CD14-positive monocyte (primary cell): ENCODE data around the gene POU1F1. TPM values are rescaled to one million over a fixed set of nuclear protein-coding genes. Genes with fewer than 3 reads are reported as not detected.

Source experiments
- DNase-seq, 3 donors: peaks; one replicate each; pipeline ENCODE4 v3.0.0-alpha.2; 2011 to 2022
- H2AFZ ChIP-seq: 2 replicates; pipeline ENCODE4 v1.6.0; 2012; ENCODE audit warnings: mild to moderate bottlenecking, low read depth, low read length, inconsistent platforms; ENCODE audit not compliant: insufficient read depth, poor library complexity, severe bottlenecking
- H3K27ac ChIP-seq, 2 donors: 1 replicate in 1 of 2; 2 replicates in 1 of 2; pipeline ENCODE4 v1.5.1; 2012 to 2013; ENCODE audit warnings: low read length in 2 of 2, control low read depth in 1 of 2, inconsistent platforms in 1 of 2, low read depth in 1 of 2, mild to moderate bottlenecking in 1 of 2
- H3K27me3 ChIP-seq, 2 donors: one replicate each; pipeline versions ENCODE4 v1.6.0 to v1.6.1; 2011 to 2013; ENCODE audit warnings: low read length in 2 of 2; ENCODE audit not compliant: control insufficient read depth in 2 of 2, insufficient read depth in 2 of 2
- H3K36me3 ChIP-seq, 2 donors: replicated peaks in 1 of 2; 1 replicate in 1 of 2; 2 replicates in 1 of 2; pipeline versions ENCODE4 v1.5.1 to v1.6.1; 2012 to 2013; ENCODE audit warnings: low read length in 2 of 2, control low read depth in 1 of 2, inconsistent platforms in 1 of 2, mild to moderate bottlenecking in 1 of 2; ENCODE audit not compliant: insufficient read depth in 2 of 2, control insufficient read depth in 1 of 2
- H3K4me1 ChIP-seq, 2 donors: 1 replicate in 1 of 2; 2 replicates in 1 of 2; pipeline versions ENCODE4 v1.5.1 to v1.6.1; 2012 to 2013; ENCODE audit warnings: low read length in 2 of 2, control low read depth in 1 of 2, inconsistent platforms in 1 of 2, mild to moderate bottlenecking in 1 of 2, moderate library complexity in 1 of 2; ENCODE audit not compliant: insufficient read depth in 2 of 2, control insufficient read depth in 1 of 2
- H3K4me2 ChIP-seq: replicated peaks from 2 replicates; pipeline ENCODE3; 2012; ENCODE audit warnings: low read length, moderate library complexity, mild to moderate bottlenecking; ENCODE audit not compliant: poor library complexity, severe bottlenecking; ENCODE audit errors: extremely low read depth
- H3K4me3 ChIP-seq, 3 experiments: fragments of 200-600 bp in 1 of 3; sonication (generic) in 1 of 3; replicated peaks in 1 of 3; 1 replicate in 2 of 3; 2 replicates in 1 of 3; pipeline ENCODE4 v1.5.1; 2011 to 2013; ENCODE audit warnings: low read length in 3 of 3, mild to moderate bottlenecking in 3 of 3, control low read depth in 2 of 3, low read depth in 2 of 3, inconsistent platforms in 1 of 3, moderate library complexity in 1 of 3
- H3K79me2 ChIP-seq: 2 replicates; pipeline ENCODE4 v1.6.0; 2012; ENCODE audit warnings: mild to moderate bottlenecking, control low read depth, inconsistent platforms, low read length, moderate library complexity; ENCODE audit not compliant: insufficient read depth
- H3K9ac ChIP-seq: 2 replicates; pipeline ENCODE4 v1.6.0; 2017; ENCODE audit warnings: low read length, mild to moderate bottlenecking; ENCODE audit not compliant: insufficient read depth, poor library complexity, severe bottlenecking
- H3K9me3 ChIP-seq, 2 donors: replicated peaks in 1 of 2; 1 replicate in 1 of 2; 2 replicates in 1 of 2; pipeline versions ENCODE4 v1.5.1 to v1.6.1; 2012 to 2013; ENCODE audit warnings: low read length in 2 of 2, control low read depth in 1 of 2; ENCODE audit not compliant: control insufficient read depth in 1 of 2, insufficient read depth in 1 of 2
- H4K20me1 ChIP-seq: 2 replicates; pipeline ENCODE4 v1.6.0; 2012; ENCODE audit warnings: mild to moderate bottlenecking, low read length, control low read depth, moderate library complexity; ENCODE audit not compliant: insufficient read depth
- H3K27ac Mint-ChIP-seq, 7 donors: one replicate each; pipeline ENCODE4 v1.8.0; 2020; ENCODE audit warnings: mild to moderate bottlenecking in 7 of 7, mixed read lengths in 7 of 7, moderate library complexity in 6 of 7, inconsistent platforms in 2 of 7
- H3K27me3 Mint-ChIP-seq, 3 donors: one replicate each; pipeline ENCODE4 v1.8.0; 2021 to 2022; ENCODE audit warnings: low read depth in 3 of 3, mild to moderate bottlenecking in 3 of 3, mixed read lengths in 3 of 3, moderate library complexity in 3 of 3, inconsistent platforms in 1 of 3
- H3K36me3 Mint-ChIP-seq, 2 donors: one replicate each; pipeline ENCODE4 v1.8.0; 2020; ENCODE audit warnings: mixed read lengths in 2 of 2, inconsistent platforms in 1 of 2, mild to moderate bottlenecking in 1 of 2
- H3K4me1 Mint-ChIP-seq: one replicate; pipeline ENCODE4 v1.8.0; 2020; ENCODE audit warnings: mild to moderate bottlenecking, mixed read lengths
- H3K4me3 Mint-ChIP-seq, 2 donors: one replicate each; pipeline ENCODE4 v1.8.0; 2020; ENCODE audit warnings: mild to moderate bottlenecking in 2 of 2, mixed read lengths in 2 of 2, moderate library complexity in 1 of 2
- H3K9me3 Mint-ChIP-seq, 7 donors: one replicate each; pipeline ENCODE4 v1.8.0; 2020 to 2022; ENCODE audit warnings: mixed read lengths in 7 of 7, mild to moderate bottlenecking in 6 of 7, moderate library complexity in 6 of 7, inconsistent platforms in 2 of 7
- WGBS: methylation state at CpG from one replicate; pipeline ENCODE4 v1.1.5; 2013; ENCODE audit warnings: missing lambda C conversion rate; ENCODE audit not compliant: insufficient coverage; 5-methylcytosine and 5-hydroxymethylcytosine counted together
- intact Hi-C, 2 donors: fragments of 100-400 bp; cut with micrococcal nuclease; formaldehyde crosslinking; loops; one replicate each; pipeline versions ENCODE4 v1.15.0 to v1.15.1; 2023
- polyA plus RNA-seq, 3 donors: library from polyadenylated mRNA; depleted of rRNA in 1 of 3; unstranded in 2 of 3; stranded (reverse) in 1 of 3; fragments of 300-500 nt in 2 of 3; fragments of >200 nt in 1 of 3; fragmentation: Illumina TruSeq in 2 of 3; gene quantifications; 1 replicate in 2 of 3; 2 replicates in 1 of 3; pipeline ENCODE4 v1.2.3, GENCODE V29; 2012 to 2021
- TF ChIP-seq, protein P1 (sequence below): fragments of 200-600 bp; IDR thresholded peaks from one replicate; pipeline ENCODE4 v1.8.0; 2022; ENCODE audit warnings: antibody characterized with exemption, mild to moderate bottlenecking

POU1F1 gene
- polyA plus RNA-seq, 3 donors = not detected

DNA sequence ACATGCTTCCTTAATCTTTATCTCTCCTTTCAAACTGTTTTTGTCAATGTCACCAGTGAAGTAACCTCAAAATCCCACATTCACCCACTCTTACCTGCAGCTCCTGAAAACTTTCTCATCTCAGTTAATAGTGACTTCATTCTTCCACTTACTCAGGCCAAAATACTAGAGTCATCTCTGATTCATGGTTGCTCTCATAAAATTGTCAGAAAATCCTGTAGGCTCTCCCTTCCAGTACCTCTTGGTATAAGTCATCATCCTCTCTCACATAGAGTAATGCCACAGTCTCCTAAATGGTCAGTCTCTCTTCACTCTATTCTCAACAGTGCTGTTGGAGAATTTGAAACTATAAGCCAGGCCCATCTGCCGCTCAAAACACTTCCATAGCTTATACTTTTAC is 34.9 kb upstream of the POU1F1 start:
- Mint-ChIP-seq H3K9me3 (no peaks in the 10 kb centered on the region), H3K4me1 (no peaks in the 10 kb centered on the region), H3K27ac (no peak overlapping the region), H3K27me3 (no peaks in the 10 kb centered on the region), H3K4me3 (no peak overlapping the region), H3K36me3 (no peaks in the 10 kb centered on the region)
- no peaks in the 10 kb centered on the region for H3K4me1 ChIP-seq
- H4K20me1 ChIP-seq = no peaks in the 10 kb centered on the region
- no peak overlapping the region for H3K9ac ChIP-seq
- H3K4me2 ChIP-seq = no peak overlapping the region
- H3K9me3 ChIP-seq = no peaks in the 10 kb centered on the region
- DNase-seq = no peak
- no peaks in the 10 kb centered on the region for H3K27me3 ChIP-seq
- H3K27ac ChIP-seq = no peak overlapping the region
- intact Hi-C loops = no loop called here
- no peak overlapping the region for H2AFZ ChIP-seq
- TF ChIP-seq, protein P1, sequence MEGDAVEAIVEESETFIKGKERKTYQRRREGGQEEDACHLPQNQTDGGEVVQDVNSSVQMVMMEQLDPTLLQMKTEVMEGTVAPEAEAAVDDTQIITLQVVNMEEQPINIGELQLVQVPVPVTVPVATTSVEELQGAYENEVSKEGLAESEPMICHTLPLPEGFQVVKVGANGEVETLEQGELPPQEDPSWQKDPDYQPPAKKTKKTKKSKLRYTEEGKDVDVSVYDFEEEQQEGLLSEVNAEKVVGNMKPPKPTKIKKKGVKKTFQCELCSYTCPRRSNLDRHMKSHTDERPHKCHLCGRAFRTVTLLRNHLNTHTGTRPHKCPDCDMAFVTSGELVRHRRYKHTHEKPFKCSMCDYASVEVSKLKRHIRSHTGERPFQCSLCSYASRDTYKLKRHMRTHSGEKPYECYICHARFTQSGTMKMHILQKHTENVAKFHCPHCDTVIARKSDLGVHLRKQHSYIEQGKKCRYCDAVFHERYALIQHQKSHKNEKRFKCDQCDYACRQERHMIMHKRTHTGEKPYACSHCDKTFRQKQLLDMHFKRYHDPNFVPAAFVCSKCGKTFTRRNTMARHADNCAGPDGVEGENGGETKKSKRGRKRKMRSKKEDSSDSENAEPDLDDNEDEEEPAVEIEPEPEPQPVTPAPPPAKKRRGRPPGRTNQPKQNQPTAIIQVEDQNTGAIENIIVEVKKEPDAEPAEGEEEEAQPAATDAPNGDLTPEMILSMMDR = no peak
- no peak overlapping the region for H3K4me3 ChIP-seq
- H3K79me2 ChIP-seq = no peaks in the 10 kb centered on the region
- WGBS = no CpG with 5 or more reads among the region's 1 CpG
- H3K36me3 ChIP-seq = no peaks in the 10 kb centered on the region

DNA sequence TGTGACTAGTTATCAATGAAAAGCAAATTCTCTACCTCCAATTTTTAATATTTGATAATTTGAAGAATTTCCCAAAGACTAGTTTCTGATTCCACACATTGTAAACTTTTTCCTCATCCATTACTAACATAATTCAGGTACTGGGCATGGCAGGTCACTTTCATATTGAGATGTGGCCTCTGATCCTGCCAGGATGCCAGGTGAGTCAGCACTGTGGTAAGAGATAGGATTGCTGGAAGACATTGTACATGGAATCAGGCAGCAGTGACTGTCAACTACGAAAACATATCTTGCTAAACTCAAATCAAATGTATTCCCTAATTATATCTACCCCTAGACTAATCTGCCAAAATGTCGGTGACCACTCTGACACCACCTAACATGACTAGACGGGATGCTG is 33.2 kb upstream of the POU1F1 start:
- DNase-seq = no peak
- Mint-ChIP-seq H3K4me3 (no peak overlapping the region), H3K9me3 (peaks cover 0 to 2% (median 0%) of the 10 kb centered on the region in 7 donors), H3K27ac (no peak overlapping the region), H3K27me3 (no peaks in the 10 kb centered on the region), H3K4me1 (no peaks in the 10 kb centered on the region), H3K36me3 (no peaks in the 10 kb centered on the region)
- Histone ChIP-seq H3K27me3 (no peaks in the 10 kb centered on the region), H3K36me3 (no peaks in the 10 kb centered on the region), H3K9ac (no peak overlapping the region), H3K4me1 (no peaks in the 10 kb centered on the region), H3K27ac (no peak overlapping the region), H3K4me3 (no peak overlapping the region), H2AFZ (no peak overlapping the region), H4K20me1 (no peaks in the 10 kb centered on the region), H3K4me2 (no peak overlapping the region), H3K9me3 (no peaks in the 10 kb centered on the region), H3K79me2 (no peaks in the 10 kb centered on the region)
- TF ChIP-seq, protein P1 = no peak
- intact Hi-C loops = no loop called here
- no CpG with 5 or more reads among the region's 3 CpGs for WGBS
